IMR-90 (cell line): ENCODE data around the gene GTF3C1. TPM values are rescaled to one million over a fixed set of nuclear protein-coding genes. Genes with fewer than 3 reads are reported as not detected.

Experiments
- ATAC-seq: fragments of 200-7000 bp; cut with Tn5 transposase; 2 replicates; pipeline ENCODE4 v1.9.1; 2020; ENCODE audit warnings: low read depth, mild to moderate bottlenecking, moderate library complexity
- BruUV-seq: library from RNA; stranded (reverse); fragments of 400-500 nt; replicated peaks from 2 replicates; lab custom pipeline; 2021; lab: Mats Ljungman, UMichigan
- CTCF ChIA-PET: fragments of 300-600 bp; formaldehyde crosslinking; extraction: SDS; loops from one replicate; lab custom pipeline; 2021; ENCODE audit warnings: antibody characterized with exemption; lab: Yijun Ruan, JAX
- POLR2A ChIA-PET: fragments of 300-600 bp; sonication (Branson Sonifier 250); formaldehyde crosslinking; loops from one replicate; lab custom pipeline; 2022; ENCODE audit warnings: antibody characterized with exemption; ENCODE audit not compliant: unreplicated experiment; lab: Charles Lee
- DNase-seq: peaks from one replicate; pipeline ENCODE4 v3.0.0; 2013
- H2AFZ ChIP-seq: replicated peaks from 2 replicates; pipeline ENCODE3; 2013; ENCODE audit warnings: low read length, mild to moderate bottlenecking; ENCODE audit not compliant: poor library complexity
- H2AK5ac ChIP-seq: 2 replicates; pipeline ENCODE4 v1.6.1; 2013; ENCODE audit warnings: low read depth, low read length, inconsistent platforms
- H2AK9ac ChIP-seq: replicated peaks from 2 replicates; pipeline ENCODE3; 2013; ENCODE audit warnings: mild to moderate bottlenecking, low read depth, low read length, moderate library complexity; ENCODE audit not compliant: poor library complexity
- H2BK120ac ChIP-seq: 2 replicates; pipeline ENCODE4 v1.6.1; 2013; ENCODE audit warnings: low read depth, low read length, inconsistent platforms
- H2BK15ac ChIP-seq: 3 replicates; pipeline ENCODE4 v1.6.1; 2013; ENCODE audit warnings: low read depth, low read length, inconsistent platforms
- H2BK20ac ChIP-seq: 2 replicates; pipeline ENCODE4 v1.6.1; 2013; ENCODE audit warnings: low read depth, mild to moderate bottlenecking, inconsistent platforms, low read length, moderate library complexity
- H2BK5ac ChIP-seq: 2 replicates; pipeline ENCODE4 v1.6.1; 2013; ENCODE audit warnings: mild to moderate bottlenecking, low read depth, low read length, inconsistent platforms; ENCODE audit not compliant: poor library complexity, severe bottlenecking
- H3K14ac ChIP-seq: replicated peaks from 2 replicates; pipeline ENCODE4 v1.6.1; 2013; ENCODE audit warnings: low read depth, low read length, inconsistent platforms
- H3K18ac ChIP-seq: 2 replicates; pipeline ENCODE4 v1.6.1; 2013; ENCODE audit warnings: low read depth, low read length, control low read depth
- H3K23ac ChIP-seq: 2 replicates; pipeline ENCODE4 v1.6.1; 2013; ENCODE audit warnings: low read depth, low read length, inconsistent platforms
- H3K27ac ChIP-seq: 2 replicates; pipeline ENCODE4 v1.5.1; 2013; ENCODE audit warnings: mild to moderate bottlenecking, control low read depth, low read length; ENCODE audit not compliant: insufficient read depth
- H3K27me3 ChIP-seq: 2 replicates; pipeline ENCODE4 v1.6.1; 2013; ENCODE audit warnings: low read length; ENCODE audit not compliant: control insufficient read depth, insufficient read depth
- H3K36me3 ChIP-seq: 2 replicates; pipeline ENCODE4 v1.6.1; 2013; ENCODE audit warnings: low read length, mixed read lengths; ENCODE audit not compliant: control insufficient read depth, insufficient read depth
- H3K4ac ChIP-seq: 2 replicates; pipeline ENCODE4 v1.6.1; 2013; ENCODE audit warnings: low read depth, low read length, inconsistent platforms
- H3K4me1 ChIP-seq: 2 replicates; pipeline ENCODE4 v1.6.1; 2013; ENCODE audit warnings: low read length, mixed read lengths; ENCODE audit not compliant: control insufficient read depth, insufficient read depth
- H3K4me2 ChIP-seq: 2 replicates; pipeline ENCODE4 v1.6.1; 2013; ENCODE audit warnings: low read depth, mild to moderate bottlenecking, control low read depth, low read length, moderate library complexity
- H3K4me3 ChIP-seq: 2 replicates; pipeline ENCODE4 v1.5.1; 2013; ENCODE audit warnings: low read depth, mild to moderate bottlenecking, control low read depth, low read length, moderate library complexity; ENCODE audit not compliant: insufficient read depth
- H3K56ac ChIP-seq: 2 replicates; pipeline ENCODE4 v1.6.1; 2013; ENCODE audit warnings: low read length, inconsistent platforms; ENCODE audit not compliant: insufficient read depth; ENCODE audit errors: extremely low read depth
- H3K79me1 ChIP-seq, 2 experiments: 2 replicates each; pipeline ENCODE4 v1.6.1; 2013; ENCODE audit warnings: low read length in 2 of 2, inconsistent platforms in 1 of 2, low read depth in 1 of 2
- H3K9ac ChIP-seq: 2 replicates; pipeline ENCODE4 v1.6.1; 2013; ENCODE audit warnings: low read depth, low read length, control low read depth
- H3K9me1 ChIP-seq: 2 replicates; pipeline ENCODE4 v1.6.1; 2013; ENCODE audit warnings: low read length, inconsistent platforms; ENCODE audit not compliant: insufficient read depth
- H3K9me3 ChIP-seq: 2 replicates; pipeline ENCODE4 v1.6.1; 2013; ENCODE audit warnings: low read length; ENCODE audit not compliant: control insufficient read depth, insufficient read depth
- H4K20me1 ChIP-seq: 2 replicates; pipeline ENCODE4 v1.6.1; 2013; ENCODE audit warnings: low read length, inconsistent platforms; ENCODE audit not compliant: insufficient read depth
- H4K5ac ChIP-seq: 2 replicates; pipeline ENCODE4 v1.6.1; 2013; ENCODE audit warnings: mild to moderate bottlenecking, low read depth, low read length, control low read depth
- H4K8ac ChIP-seq, 2 experiments: 2 replicates each; pipeline ENCODE4 v1.6.1; 2013; ENCODE audit warnings: low read depth in 2 of 2, low read length in 2 of 2, control low read depth in 1 of 2, inconsistent platforms in 1 of 2
- H4K91ac ChIP-seq: 2 replicates; pipeline ENCODE4 v1.6.1; 2013; ENCODE audit warnings: low read depth, low read length, inconsistent platforms; ENCODE audit not compliant: insufficient read depth
- BHLHE40 ChIP-seq: fragments of 150-350 bp; IDR thresholded peaks from 2 replicates; pipeline ENCODE4 v1.6.1; 2016; ENCODE audit warnings: mild to moderate bottlenecking, low read depth, low read length
- CEBPB ChIP-seq: IDR thresholded peaks from 2 replicates; pipeline ENCODE4 v1.6.1; 2012; ENCODE audit warnings: low read depth, low read length, improper control_type of control experiment
- CHD1 ChIP-seq: IDR thresholded peaks from 2 replicates; pipeline ENCODE4 v1.6.1; 2012; ENCODE audit warnings: low read depth, low read length, improper control_type of control experiment
- CTCF ChIP-seq: conservative IDR thresholded peaks from 2 replicates; pipeline ENCODE4 v1.5.1; 2012; ENCODE audit warnings: mild to moderate bottlenecking, low read depth, low read length, improper control_type of control experiment
- FOS ChIP-seq: fragments of 150-350 bp; IDR thresholded peaks from 2 replicates; pipeline ENCODE4 v1.6.1; 2016; ENCODE audit warnings: low read depth, low read length
- MAFK ChIP-seq: IDR thresholded peaks from 2 replicates; pipeline ENCODE4 v1.6.1; 2012; ENCODE audit warnings: low read depth, low read length, improper control_type of control experiment
- MAZ ChIP-seq: IDR thresholded peaks from 2 replicates; pipeline ENCODE4 v1.6.1; 2012; ENCODE audit warnings: low read depth, mild to moderate bottlenecking, low read length, improper control_type of control experiment, moderate library complexity, borderline replicate concordance
- MXI1 ChIP-seq: IDR thresholded peaks from 2 replicates; pipeline ENCODE4 v1.6.1; 2012; ENCODE audit warnings: low read depth, mild to moderate bottlenecking, low read length, moderate library complexity, borderline replicate concordance
- NFE2L2 ChIP-seq: fragments of 150-350 bp; IDR thresholded peaks from 2 replicates; pipeline ENCODE4 v1.6.1; 2016; ENCODE audit warnings: low read depth, mild to moderate bottlenecking, low read length
- POLR2A ChIP-seq: IDR thresholded peaks from 2 replicates; pipeline ENCODE4 v1.6.1; 2012; ENCODE audit warnings: mild to moderate bottlenecking, low read depth, low read length
- RAD21 ChIP-seq: IDR thresholded peaks from 2 replicates; pipeline ENCODE4 v1.6.1; 2012; ENCODE audit warnings: low read length, improper control_type of control experiment
- RCOR1 ChIP-seq: IDR thresholded peaks from 2 replicates; pipeline ENCODE4 v1.6.1; 2012; ENCODE audit warnings: mild to moderate bottlenecking, low read length, improper control_type of control experiment; ENCODE audit not compliant: insufficient replicate concordance
- RFX5 ChIP-seq: IDR thresholded peaks from 2 replicates; pipeline ENCODE4 v1.8.0; 2012; ENCODE audit warnings: low read depth, mild to moderate bottlenecking, low read length, moderate library complexity
- SMC3 ChIP-seq: fragments of 150-350 bp; IDR thresholded peaks from 2 replicates; pipeline ENCODE4 v1.6.1; 2016; ENCODE audit warnings: low read depth, mild to moderate bottlenecking, antibody characterized with exemption, low read length, moderate library complexity
- USF2 ChIP-seq: fragments of 150-350 bp; IDR thresholded peaks from 2 replicates; pipeline ENCODE4 v1.6.1; 2017; ENCODE audit warnings: mild to moderate bottlenecking, antibody characterized with exemption, low read length, low read depth
- WGBS, 2 experiments: methylation state at CpG; one replicate each; pipeline versions ENCODE4 v1.1.5 to v1.1.7; 2013; ENCODE audit warnings: missing lambda C conversion rate in 2 of 2; ENCODE audit not compliant: insufficient read length in 1 of 2; ENCODE audit errors: extremely low coverage in 2 of 2; 5-methylcytosine and 5-hydroxymethylcytosine counted together
- dilution Hi-C: fragments of 300-500 bp; cut with HindIII; formaldehyde crosslinking; loops from one replicate; pipeline ENCODE4 v1.14.3; 2018; ENCODE audit warnings: low sequenced_read_pairs; ENCODE audit not compliant: unreplicated experiment
- in situ Hi-C: fragments of 300-500 bp; cut with MboI; formaldehyde crosslinking; loops from 3 replicates; pipeline ENCODE4 v1.14.3; 2019; ENCODE audit warnings: low sequenced_read_pairs, inconsistent platforms, mixed read lengths
- intact Hi-C: fragments of 100-400 bp; cut with micrococcal nuclease; formaldehyde crosslinking; loops from 2 replicates; pipeline ENCODE4 v1.10.0; 2022
- polyA plus RNA-seq, 3 experiments: library from polyadenylated mRNA; depleted of rRNA; stranded (reverse); fragments of >200 nt; gene quantifications; 2 replicates each; pipeline ENCODE4 v1.2.3, GENCODE V29; 2012; ENCODE audit warnings: low replicate concordance in 1 of 3
- total RNA-seq: library from RNA; depleted of rRNA; stranded (reverse); fragments of >200 nt; gene quantifications from 2 replicates; pipeline ENCODE4 v1.2.3, GENCODE V29; 2012
- TF ChIP-seq, protein P1 (sequence below): fragments of 150-350 bp; IDR thresholded peaks from 2 replicates; pipeline ENCODE4 v1.6.1; 2016; ENCODE audit warnings: low read depth, mild to moderate bottlenecking, low read length, moderate library complexity, borderline replicate concordance

GTF3C1 gene
- total and polyA plus RNA-seq, 2 of the 4 experiments (the other 2 are of a cell fraction), result 50.8 to 68.1 TPM

- dilution Hi-C loops, result no loop called here
- Histone ChIP-seq H3K23ac (peak overlapping the region; percentile 40; the same call in 1 of the 2 replicates), H2BK5ac (peak overlapping the region; percentile 78), H3K9ac (no peak overlapping the region), H3K4ac (peak overlapping the region; percentile 91), H4K91ac (peak overlapping the region; percentile 83), H3K36me3 (peaks cover 68% of the 10 kb centered on the region), H3K4me2 (peak overlapping the region; percentile 55; the same call in 1 of the 2 replicates), H4K20me1 (no peaks in the 10 kb centered on the region), H3K27me3 (no peaks in the 10 kb centered on the region), H2BK15ac (peak overlapping the region; percentile 29; the same call in 2 of the 3 replicates), H2AK9ac (peak overlapping the region; percentile 55), H4K8ac (peak overlapping the region; percentile 53 to 88; a peak in 3 of 4 replicates), H2BK20ac (peak overlapping the region; percentile 86), H3K4me1 (peaks cover 19% of the 10 kb centered on the region), H2AK5ac (peak overlapping the region; percentile 51; the same call in 1 of the 2 replicates), H4K5ac (no peak overlapping the region), H3K18ac (peak overlapping the region; percentile 5; the same call in 1 of the 2 replicates), H2BK120ac (peak overlapping the region; percentile 90), H2AFZ (peak overlapping the region; percentile 8), H3K4me3 (no peak overlapping the region), H3K79me1 (peaks cover 0 to 37% of the 10 kb centered on the region in 2 experiments; a peak in 2 of 4 replicates), H3K56ac (peak overlapping the region; percentile 19; the same call in 1 of the 2 replicates), H3K9me1 (peaks cover 23% of the 10 kb centered on the region), H3K27ac (peak overlapping the region; percentile 63; the same call in 1 of the 2 replicates), H3K9me3 (no peaks in the 10 kb centered on the region), H3K14ac (peak overlapping the region; percentile 76)
- ChIA-PET CTCF (interaction anchor here (1.0 kb wide), 1 partner anchor 40 kb away, joined by 3 read pairs; no protein-coding TSS in a partner anchor), POLR2A (no interaction called here)
- ATAC-seq (peak; percentile 79), DNase-seq (peak; percentile 95)
- BruUV-seq, result no TSS peak
- in situ Hi-C loops, result no loop called here
- 0% methylated on average over 2 of the region's 9 CpGs; no CpG with 5 or more reads in 1 of the 2 experiments for WGBS, 2 experiments
- intact Hi-C loops, result no loop called here
- TF ChIP-seq POLR2A (no peak), RCOR1 (no peak), CEBPB (no peak), MAFK (no peak), CTCF (no peak), RAD21 (no peak), FOS (peak; percentile 82), USF2 (no peak), RFX5 (no peak), MXI1 (peak; percentile 78), MAZ (no peak), BHLHE40 (no peak), CHD1 (no peak), NFE2L2 (no peak), SMC3 (no peak)
- TF ChIP-seq, protein P1, sequence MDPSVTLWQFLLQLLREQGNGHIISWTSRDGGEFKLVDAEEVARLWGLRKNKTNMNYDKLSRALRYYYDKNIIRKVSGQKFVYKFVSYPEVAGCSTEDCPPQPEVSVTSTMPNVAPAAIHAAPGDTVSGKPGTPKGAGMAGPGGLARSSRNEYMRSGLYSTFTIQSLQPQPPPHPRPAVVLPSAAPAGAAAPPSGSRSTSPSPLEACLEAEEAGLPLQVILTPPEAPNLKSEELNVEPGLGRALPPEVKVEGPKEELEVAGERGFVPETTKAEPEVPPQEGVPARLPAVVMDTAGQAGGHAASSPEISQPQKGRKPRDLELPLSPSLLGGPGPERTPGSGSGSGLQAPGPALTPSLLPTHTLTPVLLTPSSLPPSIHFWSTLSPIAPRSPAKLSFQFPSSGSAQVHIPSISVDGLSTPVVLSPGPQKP, result no peak
Observed at GRCh38 chr16:27475561-27475960, 74.2 kb downstream of the GTF3C1 start.
